Hepatic stellate cell (primary cell): ENCODE data around the gene MACF1.

Experiments
- DNase-seq: peaks from one replicate; pipeline ENCODE4 v3.0.0; 2011; ENCODE audit warnings: low spot score

MACF1 gene

GRCh38 chr1:39354572-39354971 lies 150.1 kb downstream of the MACF1 start:
- no peak for DNase-seq

- no peak for DNase-seq
Observed at GRCh38 chr1:39358491-39358890, 154.0 kb downstream of the MACF1 start.

GRCh38 chr1:39359028-39359570 lies 154.6 kb downstream of the MACF1 start:
- DNase-seq, result no peak

GRCh38 chr1:39360731-39361130 lies 156.2 kb downstream of the MACF1 start:
- no peak for DNase-seq

GRCh38 chr1:39361446-39361845 lies 157.0 kb downstream of the MACF1 start:
- no peak for DNase-seq

GRCh38 chr1:39363267-39363666 lies 158.8 kb downstream of the MACF1 start:
- DNase-seq, result no peak

GRCh38 chr1:39368045-39368444 lies 163.6 kb downstream of the MACF1 start:
- no peak for DNase-seq

- DNase-seq, result no peak
Observed at GRCh38 chr1:39369565-39369964, 165.1 kb downstream of the MACF1 start.

- no peak for DNase-seq
Observed at GRCh38 chr1:39370602-39371001, 166.1 kb downstream of the MACF1 start.

- DNase-seq, result no peak
Observed at GRCh38 chr1:39372105-39372504, 167.6 kb downstream of the MACF1 start.

GRCh38 chr1:39376656-39377055 lies 172.2 kb downstream of the MACF1 start:
- no peak for DNase-seq

GRCh38 chr1:39378377-39378776 lies 173.9 kb downstream of the MACF1 start:
- DNase-seq, result no peak

- no peak for DNase-seq
Observed at GRCh38 chr1:39379187-39379586, 174.7 kb downstream of the MACF1 start.

- DNase-seq, result no peak
Observed at GRCh38 chr1:39380036-39380435, 175.5 kb downstream of the MACF1 start.

GRCh38 chr1:39381839-39382238 lies 177.3 kb downstream of the MACF1 start:
- peak; percentile 40 for DNase-seq

GRCh38 chr1:39384305-39384704 lies 179.8 kb downstream of the MACF1 start:
- DNase-seq, result no peak

- no peak for DNase-seq
Observed at GRCh38 chr1:39385067-39385988, 180.8 kb downstream of the MACF1 start.

GRCh38 chr1:39386997-39387396 lies 182.5 kb downstream of the MACF1 start:
- DNase-seq, result no peak

GRCh38 chr1:39387452-39387851 lies 183.0 kb downstream of the MACF1 start:
- DNase-seq, result peak; percentile 81

GRCh38 chr1:39391691-39392679 lies 187.5 kb downstream of the MACF1 start:
- DNase-seq, result peak; percentile 80

- DNase-seq, result no peak
Observed at GRCh38 chr1:39392851-39393573, 188.5 kb downstream of the MACF1 start.

- DNase-seq, result no peak
Observed at GRCh38 chr1:39393645-39394044, 189.2 kb downstream of the MACF1 start.
